CD14-positive monocyte (primary cell): ENCODE results near the gene CELF5. TPM values are rescaled to one million over a fixed set of nuclear protein-coding genes. Genes with fewer than 3 reads are reported as not detected.

Source experiments
- DNase-seq, 3 donors: peaks; one replicate each; pipeline ENCODE4 v3.0.0-alpha.2; 2011 to 2022
- H2AFZ ChIP-seq: 2 replicates; pipeline ENCODE4 v1.6.0; 2012; ENCODE audit warnings: mild to moderate bottlenecking, low read depth, low read length, inconsistent platforms; ENCODE audit not compliant: insufficient read depth, poor library complexity, severe bottlenecking
- H3K27ac ChIP-seq, 2 donors: 1 replicate in 1 of 2; 2 replicates in 1 of 2; pipeline ENCODE4 v1.5.1; 2012 to 2013; ENCODE audit warnings: low read length in 2 of 2, control low read depth in 1 of 2, inconsistent platforms in 1 of 2, low read depth in 1 of 2, mild to moderate bottlenecking in 1 of 2
- H3K27me3 ChIP-seq, 2 donors: one replicate each; pipeline versions ENCODE4 v1.6.0 to v1.6.1; 2011 to 2013; ENCODE audit warnings: low read length in 2 of 2; ENCODE audit not compliant: control insufficient read depth in 2 of 2, insufficient read depth in 2 of 2
- H3K36me3 ChIP-seq, 2 donors: replicated peaks in 1 of 2; 1 replicate in 1 of 2; 2 replicates in 1 of 2; pipeline versions ENCODE4 v1.5.1 to v1.6.1; 2012 to 2013; ENCODE audit warnings: low read length in 2 of 2, control low read depth in 1 of 2, inconsistent platforms in 1 of 2, mild to moderate bottlenecking in 1 of 2; ENCODE audit not compliant: insufficient read depth in 2 of 2, control insufficient read depth in 1 of 2
- H3K4me1 ChIP-seq, 2 donors: 1 replicate in 1 of 2; 2 replicates in 1 of 2; pipeline versions ENCODE4 v1.5.1 to v1.6.1; 2012 to 2013; ENCODE audit warnings: low read length in 2 of 2, control low read depth in 1 of 2, inconsistent platforms in 1 of 2, mild to moderate bottlenecking in 1 of 2, moderate library complexity in 1 of 2; ENCODE audit not compliant: insufficient read depth in 2 of 2, control insufficient read depth in 1 of 2
- H3K4me2 ChIP-seq: replicated peaks from 2 replicates; pipeline ENCODE3; 2012; ENCODE audit warnings: low read length, moderate library complexity, mild to moderate bottlenecking; ENCODE audit not compliant: poor library complexity, severe bottlenecking; ENCODE audit errors: extremely low read depth
- H3K4me3 ChIP-seq, 3 experiments: fragments of 200-600 bp in 1 of 3; sonication (generic) in 1 of 3; replicated peaks in 1 of 3; 1 replicate in 2 of 3; 2 replicates in 1 of 3; pipeline ENCODE4 v1.5.1; 2011 to 2013; ENCODE audit warnings: low read length in 3 of 3, mild to moderate bottlenecking in 3 of 3, control low read depth in 2 of 3, low read depth in 2 of 3, inconsistent platforms in 1 of 3, moderate library complexity in 1 of 3
- H3K79me2 ChIP-seq: 2 replicates; pipeline ENCODE4 v1.6.0; 2012; ENCODE audit warnings: mild to moderate bottlenecking, control low read depth, inconsistent platforms, low read length, moderate library complexity; ENCODE audit not compliant: insufficient read depth
- H3K9ac ChIP-seq: 2 replicates; pipeline ENCODE4 v1.6.0; 2017; ENCODE audit warnings: low read length, mild to moderate bottlenecking; ENCODE audit not compliant: insufficient read depth, poor library complexity, severe bottlenecking
- H3K9me3 ChIP-seq, 2 donors: replicated peaks in 1 of 2; 1 replicate in 1 of 2; 2 replicates in 1 of 2; pipeline versions ENCODE4 v1.5.1 to v1.6.1; 2012 to 2013; ENCODE audit warnings: low read length in 2 of 2, control low read depth in 1 of 2; ENCODE audit not compliant: control insufficient read depth in 1 of 2, insufficient read depth in 1 of 2
- H4K20me1 ChIP-seq: 2 replicates; pipeline ENCODE4 v1.6.0; 2012; ENCODE audit warnings: mild to moderate bottlenecking, low read length, control low read depth, moderate library complexity; ENCODE audit not compliant: insufficient read depth
- H3K27ac Mint-ChIP-seq, 7 donors: one replicate each; pipeline ENCODE4 v1.8.0; 2020; ENCODE audit warnings: mild to moderate bottlenecking in 7 of 7, mixed read lengths in 7 of 7, moderate library complexity in 6 of 7, inconsistent platforms in 2 of 7
- H3K27me3 Mint-ChIP-seq, 3 donors: one replicate each; pipeline ENCODE4 v1.8.0; 2021 to 2022; ENCODE audit warnings: low read depth in 3 of 3, mild to moderate bottlenecking in 3 of 3, mixed read lengths in 3 of 3, moderate library complexity in 3 of 3, inconsistent platforms in 1 of 3
- H3K36me3 Mint-ChIP-seq, 2 donors: one replicate each; pipeline ENCODE4 v1.8.0; 2020; ENCODE audit warnings: mixed read lengths in 2 of 2, inconsistent platforms in 1 of 2, mild to moderate bottlenecking in 1 of 2
- H3K4me1 Mint-ChIP-seq: one replicate; pipeline ENCODE4 v1.8.0; 2020; ENCODE audit warnings: mild to moderate bottlenecking, mixed read lengths
- H3K4me3 Mint-ChIP-seq, 2 donors: one replicate each; pipeline ENCODE4 v1.8.0; 2020; ENCODE audit warnings: mild to moderate bottlenecking in 2 of 2, mixed read lengths in 2 of 2, moderate library complexity in 1 of 2
- H3K9me3 Mint-ChIP-seq, 7 donors: one replicate each; pipeline ENCODE4 v1.8.0; 2020 to 2022; ENCODE audit warnings: mixed read lengths in 7 of 7, mild to moderate bottlenecking in 6 of 7, moderate library complexity in 6 of 7, inconsistent platforms in 2 of 7
- CTCF ChIP-seq: fragments of 200-600 bp; IDR thresholded peaks from one replicate; pipeline ENCODE4 v1.8.0; 2022; ENCODE audit warnings: antibody characterized with exemption, mild to moderate bottlenecking
- WGBS: methylation state at CpG from one replicate; pipeline ENCODE4 v1.1.5; 2013; ENCODE audit warnings: missing lambda C conversion rate; ENCODE audit not compliant: insufficient coverage; 5-methylcytosine and 5-hydroxymethylcytosine counted together
- intact Hi-C, 2 donors: fragments of 100-400 bp; cut with micrococcal nuclease; formaldehyde crosslinking; loops; one replicate each; pipeline versions ENCODE4 v1.15.0 to v1.15.1; 2023
- polyA plus RNA-seq, 3 donors: library from polyadenylated mRNA; depleted of rRNA in 1 of 3; unstranded in 2 of 3; stranded (reverse) in 1 of 3; fragments of 300-500 nt in 2 of 3; fragments of >200 nt in 1 of 3; fragmentation: Illumina TruSeq in 2 of 3; gene quantifications; 1 replicate in 2 of 3; 2 replicates in 1 of 3; pipeline ENCODE4 v1.2.3, GENCODE V29; 2012 to 2021

Gene CELF5
- polyA plus RNA-seq, 3 donors = not detected

- Histone ChIP-seq H3K36me3 (no peaks in the 10 kb centered on the region), H3K4me2 (peak overlapping the region; percentile 69), H3K4me3 (peak overlapping the region; percentile 29 to 65 (median 40)), H2AFZ (peak overlapping the region; percentile 73), H3K9ac (peak overlapping the region; percentile 32), H3K9me3 (peaks cover 7 to 14% of the 10 kb centered on the region in 2 donors), H3K4me1 (peaks cover 7 to 9% of the 10 kb centered on the region in 2 donors), H4K20me1 (no peaks in the 10 kb centered on the region), H3K79me2 (no peaks in the 10 kb centered on the region), H3K27me3 (peaks cover 5 to 34% of the 10 kb centered on the region in 2 donors), H3K27ac (no peak overlapping the region)
- under 1% methylated on average over 40 of the region's 45 CpGs for WGBS
- peak in 2 of 3 donors; percentile 29 to 48 for DNase-seq
- no peak for TF ChIP-seq CTCF
- Mint-ChIP-seq H3K27ac (peak overlapping the region in 1 of 7 donors; percentile 21), H3K4me1 (peaks cover 8% of the 10 kb centered on the region), H3K27me3 (peaks cover 42 to 64% (median 50%) of the 10 kb centered on the region in 3 donors), H3K36me3 (no peaks in the 10 kb centered on the region), H3K4me3 (peak overlapping the region; percentile 60 to 90), H3K9me3 (peaks cover 5 to 23% (median 16%) of the 10 kb centered on the region in 7 donors)
- intact Hi-C loops = no loop called here
Measured at GRCh38 chr19:3275583-3276340, 51.3 kb downstream of the CELF5 start.

- H3K9me3 Mint-ChIP-seq = peaks cover 5 to 23% (median 16%) of the 10 kb centered on the region in 7 donors
- H2AFZ ChIP-seq = no peak overlapping the region
Measured at GRCh38 chr19:3276341-3276799, 51.9 kb downstream of the CELF5 start.

More at GRCh38 chr19:3276341-3276799, 51.9 kb downstream of the CELF5 start:
- Mint-ChIP-seq H3K27me3 (peaks cover 40 to 60% (median 46%) of the 10 kb centered on the region in 3 donors), H3K36me3 (no peaks in the 10 kb centered on the region), H3K4me1 (peaks cover 8% of the 10 kb centered on the region), H3K27ac (no peak overlapping the region), H3K4me3 (peak overlapping the region; percentile 30 to 58)
- DNase-seq = no peak
- intact Hi-C loops = no loop called here
- H3K27me3 ChIP-seq = peaks cover 5 to 30% of the 10 kb centered on the region in 2 donors
- H3K9ac ChIP-seq = no peak overlapping the region
- 0% methylated on average over 8 of the region's 11 CpGs for WGBS
- H4K20me1 ChIP-seq = no peaks in the 10 kb centered on the region
- H3K9me3 ChIP-seq = peaks cover 7 to 14% of the 10 kb centered on the region in 2 donors
- no peak overlapping the region for H3K4me3 ChIP-seq
- no peak for TF ChIP-seq CTCF
- peak overlapping the region; percentile 69 for H3K4me2 ChIP-seq
- H3K79me2 ChIP-seq = no peaks in the 10 kb centered on the region
- peaks cover 7 to 9% of the 10 kb centered on the region in 2 donors for H3K4me1 ChIP-seq
- H3K36me3 ChIP-seq = no peaks in the 10 kb centered on the region
- no peak overlapping the region for H3K27ac ChIP-seq
